Endothelial cell of umbilical vein (primary cell): ENCODE results near the gene CCNYL1. TPM values are rescaled to one million over a fixed set of nuclear protein-coding genes. Genes with fewer than 3 reads are reported as not detected.

ENCODE experiments used
- BruUV-seq: library from RNA; stranded (reverse); fragments of 400-500 nt; replicated peaks from 2 replicates; lab custom pipeline; 2021; lab: Mats Ljungman, UMichigan
- CTCF ChIA-PET: fragments of 300-600, 350-600 bp; sonication (Branson Sonifier 250); formaldehyde crosslinking; loops from one replicate; lab custom pipeline; 2021; ENCODE audit warnings: antibody characterized with exemption, inconsistent platforms; lab: Charles Lee
- POLR2A ChIA-PET: fragments of 300-600, 350-600 bp; sonication (Branson Sonifier 250); formaldehyde crosslinking; loops from one replicate; lab custom pipeline; 2021; ENCODE audit warnings: antibody characterized with exemption, inconsistent platforms; lab: Charles Lee
- DNase-seq: peaks from one replicate; pipeline ENCODE4 v3.0.0-alpha.2; 2011; ENCODE audit warnings: low read depth, low spot score
- FAIRE-seq: peaks from 2 replicates; lab custom pipeline; 2011; peaks lifted over from hg19 to GRCh38; lab: Jason Lieb, UNC
- H2AFZ ChIP-seq: 2 replicates; pipeline ENCODE4 v1.6.0; 2012; ENCODE audit warnings: low read depth, low read length, control low read depth, inconsistent platforms
- H3K27ac ChIP-seq: 2 replicates; pipeline ENCODE4 v1.5.1; 2011; ENCODE audit warnings: low read depth, mild to moderate bottlenecking, control low read depth, low read length, moderate library complexity; ENCODE audit not compliant: insufficient read depth
- H3K27me3 ChIP-seq, 2 experiments: 2 replicates each; pipeline versions ENCODE4 v1.6.0 to v1.6.1; 2011; ENCODE audit warnings: low read length in 2 of 2, mixed read lengths in 1 of 2; ENCODE audit not compliant: control insufficient read depth in 2 of 2, insufficient read depth in 2 of 2
- H3K36me3 ChIP-seq, 2 experiments: 2 replicates in 1 of 2; 3 replicates in 1 of 2; pipeline ENCODE4 v1.5.1; 2011; ENCODE audit warnings: low read length in 2 of 2, mild to moderate bottlenecking in 1 of 2, moderate library complexity in 1 of 2; ENCODE audit not compliant: control insufficient read depth in 2 of 2, insufficient read depth in 2 of 2; ENCODE audit errors: extremely low read depth in 1 of 2
- H3K4me1 ChIP-seq: 3 replicates; pipeline ENCODE4 v1.5.1; 2011; ENCODE audit warnings: mild to moderate bottlenecking, low read length; ENCODE audit not compliant: control insufficient read depth, insufficient read depth; ENCODE audit errors: extremely low read depth
- H3K4me2 ChIP-seq: 2 replicates; pipeline ENCODE4 v1.6.1; 2011; ENCODE audit warnings: low read length, control low read depth, mixed read lengths; ENCODE audit not compliant: insufficient read depth
- H3K4me3 ChIP-seq, 3 experiments: fragments of 200-600 bp in 1 of 3; sonication (generic), shearing (Covaris generic) in 1 of 3; replicated peaks in 1 of 3; 2 replicates each; pipeline ENCODE4 v1.5.1; 2011 to 2016; ENCODE audit warnings: control low read depth in 3 of 3, low read length in 3 of 3, mild to moderate bottlenecking in 2 of 3, inconsistent platforms in 1 of 3, low read depth in 1 of 3, moderate library complexity in 1 of 3; ENCODE audit not compliant: insufficient read depth in 1 of 3
- H3K79me2 ChIP-seq: 2 replicates; pipeline ENCODE4 v1.6.0; 2012; ENCODE audit warnings: low read length, inconsistent platforms; ENCODE audit not compliant: control insufficient read depth, insufficient read depth
- H3K9ac ChIP-seq: replicated peaks from 2 replicates; pipeline ENCODE3; 2011; ENCODE audit warnings: low read length, control low read depth; ENCODE audit not compliant: insufficient read depth; ENCODE audit errors: extremely low read depth
- H3K9me1 ChIP-seq: replicated peaks from 3 replicates; pipeline ENCODE4 v1.6.0; 2011; ENCODE audit warnings: mild to moderate bottlenecking, low read length; ENCODE audit not compliant: control insufficient read depth, insufficient read depth; ENCODE audit errors: extremely low read depth
- H3K9me3 ChIP-seq: replicated peaks from 2 replicates; pipeline ENCODE4 v1.5.1; 2012; ENCODE audit warnings: low read length, inconsistent platforms; ENCODE audit not compliant: control insufficient read depth, insufficient read depth
- H4K20me1 ChIP-seq: replicated peaks from 2 replicates; pipeline ENCODE3; 2011; ENCODE audit warnings: mild to moderate bottlenecking, low read length; ENCODE audit not compliant: control insufficient read depth, insufficient read depth; ENCODE audit errors: extremely low read depth
- EZH2 ChIP-seq: IDR thresholded peaks from 2 replicates; pipeline ENCODE4 v1.6.1; 2012; ENCODE audit warnings: borderline replicate concordance, low read depth, mild to moderate bottlenecking, moderate library complexity, low read length, inconsistent platforms; ENCODE audit not compliant: severe bottlenecking
- FOS ChIP-seq: IDR thresholded peaks from 2 replicates; pipeline ENCODE4 v1.6.1; 2011; ENCODE audit warnings: mild to moderate bottlenecking, low read length, moderate library complexity, borderline replicate concordance; ENCODE audit not compliant: insufficient read depth
- GATA2 ChIP-seq: IDR thresholded peaks from 2 replicates; pipeline ENCODE4 v1.7.0; 2011; ENCODE audit warnings: low read depth, mild to moderate bottlenecking, moderate library complexity, mixed read lengths, low read length; ENCODE audit not compliant: insufficient read length, insufficient read depth
- JUN ChIP-seq: IDR thresholded peaks from 2 replicates; pipeline ENCODE4 v1.6.1; 2011; ENCODE audit warnings: borderline replicate concordance, low read depth; ENCODE audit not compliant: insufficient read length, insufficient read depth
- MYC ChIP-seq: IDR thresholded peaks from one replicate; pipeline ENCODE4 v1.6.1; 2011; ENCODE audit warnings: mild to moderate bottlenecking, low read depth, low read length
- POLR2A ChIP-seq: IDR thresholded peaks from 2 replicates; pipeline ENCODE4 v1.6.1; 2012; ENCODE audit warnings: low read depth, mild to moderate bottlenecking, control low read depth, low read length
- POLR2AphosphoS5 ChIP-seq: IDR thresholded peaks from 2 replicates; pipeline ENCODE4 v1.6.1; 2012; ENCODE audit warnings: low read depth, mild to moderate bottlenecking, control low read depth, low read length, moderate library complexity; ENCODE audit not compliant: insufficient read depth
- dilution Hi-C: fragments of 300-500 bp; cut with MboI; formaldehyde crosslinking; loops from one replicate; pipeline ENCODE4 v1.15.0; 2019; ENCODE audit warnings: low sequenced_read_pairs; ENCODE audit not compliant: extremely low pct_ligation_motif_present
- intact Hi-C: fragments of 100-400 bp; cut with micrococcal nuclease; formaldehyde crosslinking; loops from one replicate; pipeline ENCODE4 v1.10.0; 2022
- polyA plus RNA-seq, 4 experiments: library from polyadenylated mRNA; depleted of rRNA in 3 of 4; stranded (reverse) in 3 of 4; unstranded in 1 of 4; fragments of >200 nt; gene quantifications; 2 replicates each; pipeline versions ENCODE4 v1.2.1 to v1.2.3, GENCODE V29; 2011 to 2012; ENCODE audit warnings: missing spikeins in 1 of 4
- total RNA-seq: library from RNA; stranded (reverse); gene quantifications from 2 replicates; pipeline ENCODE4 v1.2.3, GENCODE V29; 2021
- TF ChIP-seq, protein P1 (sequence below), 2 donors: IDR thresholded peaks; 1 replicate in 1 of 2; 2 replicates in 1 of 2; pipeline ENCODE4 v1.5.1; 2011; ENCODE audit warnings: low read length in 2 of 2, mild to moderate bottlenecking in 2 of 2, moderate library complexity in 2 of 2, control low read depth in 1 of 2, inconsistent platforms in 1 of 2, low read depth in 1 of 2; ENCODE audit not compliant: insufficient read depth in 1 of 2; ENCODE audit errors: extremely low read depth in 1 of 2
- TF ChIP-seq, protein P2 (sequence below): IDR thresholded peaks from 2 replicates; pipeline ENCODE4 v1.6.1; 2011; ENCODE audit not compliant: insufficient read depth, insufficient read length

Gene CCNYL1
- total and polyA plus RNA-seq, 2 donors (not counting 3 experiments of a cell fraction or from before 2014, with no cell fraction given), result 15.2 to 49.3 TPM

DNA sequence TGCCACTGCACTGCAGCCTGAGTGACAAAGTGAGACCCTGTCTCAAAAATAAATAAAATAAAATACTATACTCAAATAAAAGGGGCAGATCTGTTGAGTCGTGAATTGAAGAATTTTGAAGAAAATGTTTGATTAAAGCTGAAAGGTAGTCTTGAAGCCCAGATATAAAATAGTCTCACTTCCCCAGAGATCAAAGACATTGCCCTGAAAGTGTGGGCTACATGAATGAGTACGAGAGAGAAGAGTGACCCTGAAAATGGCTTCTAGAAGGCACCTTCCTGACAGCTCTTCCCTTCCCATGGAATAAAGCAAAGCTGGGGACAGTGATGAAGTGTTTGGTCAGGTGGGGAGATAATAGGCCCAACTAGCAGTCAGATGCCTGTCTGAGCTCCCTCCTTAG, 72.1 kb downstream of the CCNYL1 start:
- Histone ChIP-seq H3K9me3 (no peaks in the 10 kb centered on the region), H3K4me3 (no peak overlapping the region), H3K36me3 (no peaks in the 10 kb centered on the region), H2AFZ (no peak overlapping the region), H3K4me1 (no peaks in the 10 kb centered on the region), H4K20me1 (no peaks in the 10 kb centered on the region), H3K27ac (no peak overlapping the region), H3K9me1 (no peaks in the 10 kb centered on the region), H3K27me3 (peaks cover 0 to 4% of the 10 kb centered on the region in 2 experiments), H3K79me2 (no peaks in the 10 kb centered on the region), H3K9ac (no peak overlapping the region), H3K4me2 (no peak overlapping the region)
- dilution Hi-C loops, result no loop called here
- FAIRE-seq, result no peak
- intact Hi-C loops, result no loop called here
- no peak for TF ChIP-seq POLR2AphosphoS5
- TF ChIP-seq, protein P1, sequence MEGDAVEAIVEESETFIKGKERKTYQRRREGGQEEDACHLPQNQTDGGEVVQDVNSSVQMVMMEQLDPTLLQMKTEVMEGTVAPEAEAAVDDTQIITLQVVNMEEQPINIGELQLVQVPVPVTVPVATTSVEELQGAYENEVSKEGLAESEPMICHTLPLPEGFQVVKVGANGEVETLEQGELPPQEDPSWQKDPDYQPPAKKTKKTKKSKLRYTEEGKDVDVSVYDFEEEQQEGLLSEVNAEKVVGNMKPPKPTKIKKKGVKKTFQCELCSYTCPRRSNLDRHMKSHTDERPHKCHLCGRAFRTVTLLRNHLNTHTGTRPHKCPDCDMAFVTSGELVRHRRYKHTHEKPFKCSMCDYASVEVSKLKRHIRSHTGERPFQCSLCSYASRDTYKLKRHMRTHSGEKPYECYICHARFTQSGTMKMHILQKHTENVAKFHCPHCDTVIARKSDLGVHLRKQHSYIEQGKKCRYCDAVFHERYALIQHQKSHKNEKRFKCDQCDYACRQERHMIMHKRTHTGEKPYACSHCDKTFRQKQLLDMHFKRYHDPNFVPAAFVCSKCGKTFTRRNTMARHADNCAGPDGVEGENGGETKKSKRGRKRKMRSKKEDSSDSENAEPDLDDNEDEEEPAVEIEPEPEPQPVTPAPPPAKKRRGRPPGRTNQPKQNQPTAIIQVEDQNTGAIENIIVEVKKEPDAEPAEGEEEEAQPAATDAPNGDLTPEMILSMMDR (IDR thresholded peaks at IDR 0.05; ENCODE audit: extremely low read depth in 1 of 2, insufficient read depth in 1 of 2, low read depth in 1 of 2, low read length in 2 of 2), result no peak
- no peak for TF ChIP-seq JUN
- TF ChIP-seq, protein P2, sequence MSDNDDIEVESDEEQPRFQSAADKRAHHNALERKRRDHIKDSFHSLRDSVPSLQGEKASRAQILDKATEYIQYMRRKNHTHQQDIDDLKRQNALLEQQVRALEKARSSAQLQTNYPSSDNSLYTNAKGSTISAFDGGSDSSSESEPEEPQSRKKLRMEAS, result no peak
- TF ChIP-seq FOS, result no peak
- TF ChIP-seq GATA2, result no peak
- no peak for TF ChIP-seq POLR2A
- TF ChIP-seq EZH2, result no peak
- no peak for TF ChIP-seq MYC
- DNase-seq, result no peak
- CTCF ChIA-PET, result interaction anchor here (1.2 to 1.3 kb wide), 2 partner anchors 9 to 20 kb away, joined by 3 read pairs; no protein-coding TSS in a partner anchor
- POLR2A ChIA-PET, result no interaction called here
- no TSS peak for BruUV-seq
